ENCODE results near the gene DMRT2. TPM values are rescaled to one million over a fixed set of nuclear protein-coding genes. Genes with fewer than 3 reads are reported as not detected.
A peak's percentile ranks its signal among the peaks of the same experiment; 100 is the strongest.

Gene DMRT2
- total RNA-seq = under 1 TPM in 1 of 5 experiments, not detected in 4; 0.44 TPM
- polyA plus RNA-seq = not detected
- not detected for total RNA-seq

- H3K9me3 ChIP-seq (ENCODE audit: control insufficient read depth in 2 of 3, low read length in 3 of 3) = no peaks in the 10 kb centered on the region
- ATAC-seq (peak; percentile 26), DNase-seq (no peak)
- Mint-ChIP-seq H3K27ac (peak within 1 kb of the TSS in 2 of 9 donors; percentile 56 to 81), H3K9me3 (peaks cover 0 to 32% (median 21%) of the 10 kb centered on the region in 11 donors), H3K4me3 (peak within 1 kb of the TSS; percentile 31 to 91 (median 72)), H3K4me1 (peaks cover 38 to 62% (median 51%) of the 10 kb centered on the region in 7 donors), H3K27me3 (peaks cover 79 to 94% (median 87%) of the 10 kb centered on the region in 5 donors), H3K36me3 (peaks cover 0 to 11% (median 5%) of the 10 kb centered on the region in 5 donors)
- H3K4me1 ChIP-seq (ENCODE audit: control insufficient read depth in 2 of 2, insufficient read depth in 2 of 2, low read length in 2 of 2) = peaks cover 11 to 32% of the 10 kb centered on the region in 2 donors
- no peaks in the 10 kb centered on the region for H3K36me3 ChIP-seq (ENCODE audit: control insufficient read depth in 2 of 3, insufficient read depth in 3 of 3, low read length in 3 of 3)
- no peak within 1 kb of the TSS for H3K4me3 ChIP-seq (ENCODE audit: low read length)
- POLR2A ChIA-PET = no interaction called here
- intact Hi-C loops (cut with micrococcal nuclease) = loop anchor here in 1 of 2 donors (2.0 kb wide), 1 partner anchor 208 kb away; no protein-coding TSS in a partner anchor
- no peak within 1 kb of the TSS for H3K27ac ChIP-seq (ENCODE audit: low read depth, low read length)
- H3K27me3 ChIP-seq (ENCODE audit: control insufficient read depth in 2 of 2, insufficient read depth in 2 of 2, low read length in 2 of 2) = peaks cover 6 to 55% of the 10 kb centered on the region in 2 donors
- CTCF ChIA-PET = no interaction called here
Measured at GRCh38 chr9:1050125-1050895, at the start of gene DMRT2. DMRT2 (plus strand) TSS chr9:1050357; CDS start chr9:1051614, 1,257 bp downstream.

GRCh38 chr9:1001838-1002237 is 48.3 kb upstream of the DMRT2 start:
- CTCF ChIA-PET = no interaction called here

GRCh38 chr9:1002678-1003077 is 47.5 kb upstream of the DMRT2 start:
- ATAC-seq (no peak), DNase-seq (no peak)
- H3K27ac Mint-ChIP-seq = no peak overlapping the region
- H3K4me3 Mint-ChIP-seq = no peak overlapping the region
- H3K36me3 ChIP-seq (ENCODE audit: control insufficient read depth in 2 of 3, insufficient read depth in 3 of 3, low read length in 3 of 3) = no peaks in the 10 kb centered on the region
- no peak overlapping the region for H3K27ac ChIP-seq (ENCODE audit: low read depth, low read length)
- H3K4me1 Mint-ChIP-seq = peaks cover 0 to 6% (median 1%) of the 10 kb centered on the region in 7 donors
- H3K4me3 ChIP-seq (ENCODE audit: low read length) = no peak overlapping the region
- no peaks in the 10 kb centered on the region for H3K4me1 ChIP-seq (ENCODE audit: control insufficient read depth in 2 of 2, insufficient read depth in 2 of 2, low read length in 2 of 2)
- intact Hi-C loops (cut with micrococcal nuclease) = no loop called here
- H3K9me3 ChIP-seq (ENCODE audit: control insufficient read depth in 2 of 3, low read length in 3 of 3) = peaks cover 0 to 2% (median 0%) of the 10 kb centered on the region in 3 experiments
- no peaks in the 10 kb centered on the region for H3K36me3 Mint-ChIP-seq
- H3K9me3 Mint-ChIP-seq = peaks cover 0 to 2% (median 0%) of the 10 kb centered on the region in 11 donors
- H3K27me3 ChIP-seq (ENCODE audit: control insufficient read depth in 2 of 2, insufficient read depth in 2 of 2, low read length in 2 of 2) = no peaks in the 10 kb centered on the region
- ChIA-PET POLR2A (interaction anchor here (0.7 kb wide), 1 partner anchor 15 kb away, joined by 3 read pairs; no protein-coding TSS in a partner anchor), CTCF (no interaction called here)
- H3K27me3 Mint-ChIP-seq = peaks cover 3 to 34% (median 18%) of the 10 kb centered on the region in 5 donors

More at GRCh38 chr9:1001838-1002237, 48.3 kb upstream of the DMRT2 start:
- no peak for DNase-seq
- H3K27ac ChIP-seq (ENCODE audit: low read depth, low read length) = no peak overlapping the region
- no peaks in the 10 kb centered on the region for H3K27me3 ChIP-seq (ENCODE audit: control insufficient read depth in 2 of 2, insufficient read depth in 2 of 2, low read length in 2 of 2)
- POLR2A ChIA-PET = no interaction called here
- ATAC-seq = no peak
- H3K36me3 ChIP-seq (ENCODE audit: control insufficient read depth in 2 of 3, insufficient read depth in 3 of 3, low read length in 3 of 3) = no peaks in the 10 kb centered on the region
- H3K27me3 Mint-ChIP-seq = peaks cover 3 to 25% (median 10%) of the 10 kb centered on the region in 5 donors
- H3K4me1 ChIP-seq (ENCODE audit: control insufficient read depth in 2 of 2, insufficient read depth in 2 of 2, low read length in 2 of 2) = no peaks in the 10 kb centered on the region
- H3K4me3 Mint-ChIP-seq = no peak overlapping the region
- no peaks in the 10 kb centered on the region for H3K36me3 Mint-ChIP-seq
- peak overlapping the region in 1 of 9 donors; percentile 41 for H3K27ac Mint-ChIP-seq
- no peak overlapping the region for H3K4me3 ChIP-seq (ENCODE audit: low read length)
- intact Hi-C loops (cut with micrococcal nuclease) = no loop called here
- peaks cover 0 to 2% (median 0%) of the 10 kb centered on the region in 11 donors for H3K9me3 Mint-ChIP-seq
- H3K4me1 Mint-ChIP-seq = peaks cover 0 to 6% (median 1%) of the 10 kb centered on the region in 7 donors
- peaks cover 0 to 4% (median 0%) of the 10 kb centered on the region in 3 experiments for H3K9me3 ChIP-seq (ENCODE audit: control insufficient read depth in 2 of 3, low read length in 3 of 3)

- ChIA-PET POLR2A (interaction anchor here (0.6 kb wide), 1 partner anchor 396 kb away, joined by 6 read pairs; no protein-coding TSS in a partner anchor), CTCF (interaction anchor here (0.5 to 0.8 kb wide), 2 partner anchors 18 to 31 kb away, joined by 3 read pairs; no protein-coding TSS in a partner anchor)
- intact Hi-C loops (cut with micrococcal nuclease) = loop anchor here (1.0 to 5.0 kb wide), 2 partner anchors 111 to 618 kb away; no protein-coding TSS in a partner anchor
- Histone ChIP-seq H3K9me3 (ENCODE audit: control insufficient read depth in 2 of 3, low read length in 3 of 3) (no peaks in the 10 kb centered on the region), H3K36me3 (ENCODE audit: control insufficient read depth in 2 of 3, insufficient read depth in 3 of 3, low read length in 3 of 3) (no peaks in the 10 kb centered on the region), H3K4me3 (ENCODE audit: low read length) (no peak overlapping the region), H3K27ac (ENCODE audit: low read depth, low read length) (no peak overlapping the region), H3K4me1 (ENCODE audit: control insufficient read depth in 2 of 2, insufficient read depth in 2 of 2, low read length in 2 of 2) (no peaks in the 10 kb centered on the region), H3K27me3 (ENCODE audit: control insufficient read depth in 2 of 2, insufficient read depth in 2 of 2, low read length in 2 of 2) (no peaks in the 10 kb centered on the region)
- Mint-ChIP-seq H3K4me1 (peaks cover 0 to 10% (median 0%) of the 10 kb centered on the region in 7 donors), H3K27me3 (peaks cover 13 to 39% (median 38%) of the 10 kb centered on the region in 5 donors), H3K36me3 (no peaks in the 10 kb centered on the region), H3K9me3 (no peaks in the 10 kb centered on the region), H3K4me3 (no peak overlapping the region), H3K27ac (no peak overlapping the region)
- ATAC-seq = peak; percentile 55
- DNase-seq = peak in 2 of 9 donors; percentile 10 to 11
Measured at GRCh38 chr9:1005043-1005667, 45.0 kb upstream of the DMRT2 start.

- Mint-ChIP-seq H3K27me3 (peaks cover 13 to 43% (median 34%) of the 10 kb centered on the region in 5 donors), H3K27ac (no peak overlapping the region), H3K9me3 (no peaks in the 10 kb centered on the region), H3K4me3 (no peak overlapping the region), H3K4me1 (peaks cover 0 to 10% (median 0%) of the 10 kb centered on the region in 7 donors), H3K36me3 (no peaks in the 10 kb centered on the region)
- ATAC-seq (no peak), DNase-seq (no peak)
- Histone ChIP-seq H3K4me1 (ENCODE audit: control insufficient read depth in 2 of 2, insufficient read depth in 2 of 2, low read length in 2 of 2) (no peaks in the 10 kb centered on the region), H3K27ac (ENCODE audit: low read depth, low read length) (no peak overlapping the region), H3K27me3 (ENCODE audit: control insufficient read depth in 2 of 2, insufficient read depth in 2 of 2, low read length in 2 of 2) (no peaks in the 10 kb centered on the region), H3K4me3 (ENCODE audit: low read length) (no peak overlapping the region), H3K9me3 (ENCODE audit: control insufficient read depth in 2 of 3, low read length in 3 of 3) (no peaks in the 10 kb centered on the region), H3K36me3 (ENCODE audit: control insufficient read depth in 2 of 3, insufficient read depth in 3 of 3, low read length in 3 of 3) (no peaks in the 10 kb centered on the region)
- POLR2A ChIA-PET = no interaction called here
- intact Hi-C loops (cut with micrococcal nuclease) = loop anchor here in 1 of 2 donors (5.0 kb wide), 1 partner anchor 620 kb away; no protein-coding TSS in a partner anchor
- CTCF ChIA-PET = no interaction called here
Measured at GRCh38 chr9:1007312-1007711, 42.8 kb upstream of the DMRT2 start.

- intact Hi-C loops (cut with micrococcal nuclease) = loop anchor here (2.0 to 5.0 kb wide), 2 partner anchors 395 to 621 kb away; no protein-coding TSS in a partner anchor
- Histone ChIP-seq H3K36me3 (ENCODE audit: control insufficient read depth in 2 of 3, insufficient read depth in 3 of 3, low read length in 3 of 3) (no peaks in the 10 kb centered on the region), H3K4me1 (ENCODE audit: control insufficient read depth in 2 of 2, insufficient read depth in 2 of 2, low read length in 2 of 2) (no peaks in the 10 kb centered on the region), H3K27me3 (ENCODE audit: control insufficient read depth in 2 of 2, insufficient read depth in 2 of 2, low read length in 2 of 2) (no peaks in the 10 kb centered on the region), H3K4me3 (ENCODE audit: low read length) (no peak overlapping the region), H3K27ac (ENCODE audit: low read depth, low read length) (no peak overlapping the region), H3K9me3 (ENCODE audit: control insufficient read depth in 2 of 3, low read length in 3 of 3) (no peaks in the 10 kb centered on the region)
- H3K27me3 Mint-ChIP-seq = peaks cover 15 to 43% (median 34%) of the 10 kb centered on the region in 5 donors
- ChIA-PET CTCF (no interaction called here), POLR2A (no interaction called here)
- H3K9me3 Mint-ChIP-seq = no peaks in the 10 kb centered on the region
- H3K4me1 Mint-ChIP-seq = peaks cover 0 to 10% (median 0%) of the 10 kb centered on the region in 7 donors
- peak overlapping the region in 1 of 9 donors; percentile 52 for H3K27ac Mint-ChIP-seq
- H3K36me3 Mint-ChIP-seq = no peaks in the 10 kb centered on the region
- no peak for ATAC-seq
- no peak overlapping the region for H3K4me3 Mint-ChIP-seq
- DNase-seq = no peak
Measured at GRCh38 chr9:1008216-1008615, 41.9 kb upstream of the DMRT2 start.
